Measurements from ENCODE around the gene SUPT20HL1. TPM values are rescaled to one million over a fixed set of nuclear protein-coding genes. Genes with fewer than 3 reads are reported as not detected.
"Not testable (repeated sequence)": the region's sequence is repeated elsewhere in the genome, so short reads cannot be mapped to it uniquely, and the experiment has no call there.

SUPT20HL1 gene
- total RNA-seq, 6 donors from 2014 or later: not detected

DNA sequence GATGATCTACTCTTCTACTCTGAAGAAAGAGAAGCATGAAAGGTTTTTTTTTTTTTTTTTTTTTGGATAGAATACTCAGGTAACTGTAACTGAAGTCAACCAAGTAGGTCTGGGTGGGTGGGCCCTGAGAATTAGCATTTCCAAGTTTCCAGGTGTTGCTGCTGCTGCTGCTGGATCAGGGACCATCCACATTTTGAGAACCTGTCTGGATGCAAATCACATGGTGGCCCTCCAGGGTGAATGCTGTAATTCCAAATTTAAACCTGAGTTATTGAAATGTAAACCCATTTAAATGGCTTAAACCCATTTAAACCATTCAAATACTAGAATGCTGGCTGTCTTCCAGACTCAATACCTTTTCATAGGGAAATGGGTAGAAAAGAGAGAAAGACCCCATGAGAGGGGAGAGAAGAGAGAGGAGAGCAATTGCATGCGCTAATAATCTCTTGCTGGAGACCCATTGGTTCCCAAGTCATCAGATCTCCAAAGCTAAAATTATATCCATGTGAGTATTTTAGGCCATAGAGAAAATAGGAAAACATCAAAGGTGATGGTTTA lies 17.6 kb downstream of the SUPT20HL1 start:
- Histone ChIP-seq H3K9me3 (no peaks in the 10 kb centered on the region), H3K4me3 (no peak overlapping the region), H3K27ac (no peak overlapping the region), H3K4me1 (no peaks in the 10 kb centered on the region), H3K27me3 (no peaks in the 10 kb centered on the region), H3K36me3 (no peaks in the 10 kb centered on the region)
- WGBS, 2 donors: 42 to 100% methylated on average over 1 of the region's 1 CpG
- no peak for TF ChIP-seq POLR2AphosphoS5 (IDR thresholded peaks at IDR 0.05)
- ATAC-seq (ENCODE audit: low FRiP score in 2 of 2) (no peak), DNase-seq (no peak)

DNA sequence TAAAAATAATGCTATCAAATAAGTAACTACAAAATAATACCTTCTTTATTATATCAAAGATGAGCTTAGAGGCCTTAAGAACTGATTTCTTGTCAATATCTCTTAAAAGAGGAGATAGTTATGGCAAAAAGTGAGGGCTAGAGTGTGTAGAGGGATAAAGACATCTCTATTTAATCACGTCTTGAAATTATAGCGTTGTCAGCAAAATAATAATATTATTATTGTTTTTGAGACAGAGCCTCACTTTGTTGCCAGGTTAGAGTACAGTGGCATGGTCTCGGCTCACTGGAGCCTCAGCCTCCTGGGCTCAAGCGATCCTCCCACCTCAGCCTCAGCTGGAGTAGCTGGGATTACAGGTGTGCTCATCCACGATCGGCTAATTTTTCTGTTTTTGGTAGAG lies 18.3 kb downstream of the SUPT20HL1 start:
- TF ChIP-seq POLR2A (IDR thresholded peaks at IDR 0.05): no peak
- TF ChIP-seq EP300 (IDR thresholded peaks at IDR 0.05): no peak
- no peak for TF ChIP-seq POLR2AphosphoS5 (IDR thresholded peaks at IDR 0.05)
- TF ChIP-seq, protein P1, sequence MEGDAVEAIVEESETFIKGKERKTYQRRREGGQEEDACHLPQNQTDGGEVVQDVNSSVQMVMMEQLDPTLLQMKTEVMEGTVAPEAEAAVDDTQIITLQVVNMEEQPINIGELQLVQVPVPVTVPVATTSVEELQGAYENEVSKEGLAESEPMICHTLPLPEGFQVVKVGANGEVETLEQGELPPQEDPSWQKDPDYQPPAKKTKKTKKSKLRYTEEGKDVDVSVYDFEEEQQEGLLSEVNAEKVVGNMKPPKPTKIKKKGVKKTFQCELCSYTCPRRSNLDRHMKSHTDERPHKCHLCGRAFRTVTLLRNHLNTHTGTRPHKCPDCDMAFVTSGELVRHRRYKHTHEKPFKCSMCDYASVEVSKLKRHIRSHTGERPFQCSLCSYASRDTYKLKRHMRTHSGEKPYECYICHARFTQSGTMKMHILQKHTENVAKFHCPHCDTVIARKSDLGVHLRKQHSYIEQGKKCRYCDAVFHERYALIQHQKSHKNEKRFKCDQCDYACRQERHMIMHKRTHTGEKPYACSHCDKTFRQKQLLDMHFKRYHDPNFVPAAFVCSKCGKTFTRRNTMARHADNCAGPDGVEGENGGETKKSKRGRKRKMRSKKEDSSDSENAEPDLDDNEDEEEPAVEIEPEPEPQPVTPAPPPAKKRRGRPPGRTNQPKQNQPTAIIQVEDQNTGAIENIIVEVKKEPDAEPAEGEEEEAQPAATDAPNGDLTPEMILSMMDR (IDR thresholded peaks at IDR 0.05): no peak
- WGBS, 2 donors: 79 to 92% methylated on average over 6 of the region's 6 CpGs
- no peaks in the 10 kb centered on the region for H3K27me3 ChIP-seq
- DNase-seq (no peak), ATAC-seq (ENCODE audit: low FRiP score in 2 of 2) (no peak)
- H3K4me3 ChIP-seq: no peak overlapping the region
- no peaks in the 10 kb centered on the region for H3K9me3 ChIP-seq
- no peak overlapping the region for H3K27ac ChIP-seq
- no peaks in the 10 kb centered on the region for H3K36me3 ChIP-seq
- no peaks in the 10 kb centered on the region for H3K4me1 ChIP-seq

DNA sequence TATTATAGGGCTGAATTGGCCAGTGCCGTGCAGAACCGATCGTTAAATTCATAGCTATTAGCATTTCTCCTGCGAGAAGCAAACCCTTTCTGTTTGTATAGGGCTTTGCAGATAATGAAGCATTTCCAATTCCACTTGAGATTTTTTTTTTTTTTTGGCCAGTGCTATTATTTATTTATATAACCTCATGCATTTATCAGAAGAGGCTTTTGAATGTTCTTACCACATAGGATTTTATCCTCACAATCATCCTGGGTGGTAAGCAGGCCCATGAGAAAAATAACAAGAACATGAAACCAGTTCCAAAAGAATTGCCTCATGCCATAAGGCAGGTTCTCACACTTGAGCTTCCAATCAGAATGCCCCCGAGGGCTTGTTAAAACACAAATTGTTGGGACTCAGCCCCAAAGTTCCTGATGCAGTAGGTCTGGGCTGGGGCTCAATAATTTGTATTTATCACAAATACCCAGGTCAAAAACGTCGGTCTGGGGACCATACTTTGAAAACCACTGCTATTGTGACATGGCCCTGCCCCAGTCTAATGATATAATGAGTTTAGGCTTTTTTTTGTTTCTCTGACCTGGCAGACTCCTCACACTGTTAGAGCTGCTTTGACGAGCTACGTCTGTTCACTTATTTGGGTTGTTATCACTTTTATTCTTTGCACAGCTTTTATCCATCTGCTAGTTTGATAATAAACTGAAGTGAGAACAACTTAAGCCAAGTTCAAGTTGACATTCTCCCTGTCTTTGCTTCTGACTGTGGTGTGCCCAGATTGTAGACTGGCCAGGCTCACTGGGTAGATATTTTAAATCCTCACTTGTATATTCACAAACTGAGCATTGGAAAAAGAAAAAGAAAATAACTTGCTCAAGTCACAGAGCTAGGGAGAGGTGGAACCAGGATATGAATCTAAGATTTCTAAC lies 20.1 kb downstream of the SUPT20HL1 start:
- WGBS, 2 donors: 61 to 80% methylated on average over 9 of the region's 9 CpGs
- ATAC-seq (ENCODE audit: low FRiP score in 2 of 2) (no peak), DNase-seq (no peak)

DNA sequence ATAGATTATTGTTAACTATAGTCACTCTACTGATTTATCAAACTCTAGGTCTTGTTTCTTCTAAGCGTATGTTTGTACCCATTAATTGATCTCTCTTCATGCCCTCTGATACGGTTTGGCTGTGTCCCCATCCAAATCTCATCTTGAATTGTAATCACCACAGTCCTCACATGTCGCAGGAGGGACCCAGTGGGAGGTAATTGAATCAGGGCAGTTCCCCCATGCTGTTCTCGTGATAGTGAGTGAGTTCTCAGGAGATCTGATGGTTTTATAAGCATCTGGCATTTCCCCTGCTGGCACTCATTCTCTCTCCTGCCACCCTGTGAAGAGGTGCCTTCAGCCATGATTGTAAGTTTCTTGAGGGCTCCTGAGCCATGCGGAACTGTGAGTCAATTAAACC lies 21.9 kb downstream of the SUPT20HL1 start:
- H3K27me3 ChIP-seq; H3K4me1 ChIP-seq; H3K27ac ChIP-seq; ATAC-seq (ENCODE audit: low FRiP score in 2 of 2); H3K36me3 ChIP-seq; H3K4me3 ChIP-seq; H3K9me3 ChIP-seq; DNase-seq: not testable (repeated sequence)
- WGBS, 2 donors: 60 to 74% methylated on average over 5 of the region's 5 CpGs

More for the DNA sequence above, 20.1 kb downstream of the SUPT20HL1 start:
- Histone ChIP-seq H3K4me1 (no peaks in the 10 kb centered on the region), H3K4me3 (no peak overlapping the region), H3K9me3 (no peaks in the 10 kb centered on the region), H3K27ac (no peak overlapping the region), H3K27me3 (no peaks in the 10 kb centered on the region), H3K36me3 (no peaks in the 10 kb centered on the region)
- TF ChIP-seq, protein P1 (IDR thresholded peaks at IDR 0.05): no peak
- TF ChIP-seq POLR2A (IDR thresholded peaks at IDR 0.05): no peak
- no peak for TF ChIP-seq POLR2AphosphoS5 (IDR thresholded peaks at IDR 0.05)
- TF ChIP-seq EP300 (IDR thresholded peaks at IDR 0.05): no peak

DNA sequence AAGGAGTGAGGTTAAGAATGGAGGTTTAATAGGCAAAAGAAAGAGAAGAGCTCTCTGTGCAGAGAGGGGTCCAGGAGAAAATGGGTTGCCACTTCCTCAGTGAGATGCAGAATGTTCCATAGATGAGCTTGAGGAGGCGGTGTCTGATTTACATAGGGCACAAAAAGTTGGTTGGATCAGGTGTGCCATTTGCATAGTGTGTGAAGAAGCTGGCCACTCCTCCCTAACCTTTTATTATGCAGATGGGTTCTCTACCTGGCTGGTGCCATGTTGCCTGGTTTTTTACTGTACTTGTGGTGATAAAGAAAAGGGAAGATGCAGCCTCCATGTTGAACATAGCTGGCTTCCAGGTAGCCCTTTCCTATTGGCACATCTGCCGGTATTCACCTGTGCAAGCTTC lies 27.3 kb downstream of the SUPT20HL1 start:
- Histone ChIP-seq H3K4me3 (no peak overlapping the region), H3K4me1 (no peaks in the 10 kb centered on the region), H3K27me3 (no peaks in the 10 kb centered on the region), H3K36me3 (no peaks in the 10 kb centered on the region), H3K27ac (no peak overlapping the region), H3K9me3 (no peaks in the 10 kb centered on the region)
- TF ChIP-seq, protein P1 (IDR thresholded peaks at IDR 0.05): no peak
- no peak for TF ChIP-seq EP300 (IDR thresholded peaks at IDR 0.05)
- TF ChIP-seq POLR2AphosphoS5 (IDR thresholded peaks at IDR 0.05): no peak
- TF ChIP-seq POLR2A (IDR thresholded peaks at IDR 0.05): no peak
- no peak for DNase-seq
- no peak for ATAC-seq (ENCODE audit: low FRiP score in 2 of 2)
- 71 to 92% methylated on average over 1 to 2 of the region's 2 CpGs for WGBS, 2 donors

All from upper lobe of left lung (tissue), 6 donors.